Heart right ventricle (tissue), 16 donors: ENCODE data around the gene BRIP1. TPM values are rescaled to one million over a fixed set of nuclear protein-coding genes. Genes with fewer than 3 reads are reported as not detected.

ENCODE experiments used
- ATAC-seq, 8 donors: fragments of 200-7000 bp; cut with Tn5 transposase; one replicate each; pipeline ENCODE4 v1.9.1; 2020; ENCODE audit warnings: mild to moderate bottlenecking in 8 of 8, moderate library complexity in 8 of 8, moderate number of reproducible peaks in 1 of 8
- DNase-seq, 2 donors: peaks; one replicate each; pipeline ENCODE4 v3.0.0-alpha.2; 2020
- H3K27ac ChIP-seq, 10 donors: fragments of 200-600 bp; sonication (generic) in 2 of 10; one replicate each; pipeline versions ENCODE4 v1.5.0 to v1.8.0; 2020 to 2022; ENCODE audit warnings: mild to moderate bottlenecking in 3 of 10
- H3K27me3 ChIP-seq, 7 donors: fragments of 200-600 bp; one replicate each; pipeline ENCODE4 v1.8.0; 2021 to 2022; ENCODE audit warnings: mild to moderate bottlenecking in 2 of 7
- H3K36me3 ChIP-seq, 9 donors: fragments of 200-600 bp; sonication (generic) in 1 of 9; one replicate each; pipeline versions ENCODE4 v1.5.0 to v1.8.0; 2020 to 2022; ENCODE audit warnings: mild to moderate bottlenecking in 2 of 9
- H3K4me1 ChIP-seq, 9 donors: fragments of 200-600 bp; sonication (generic) in 1 of 9; one replicate each; pipeline versions ENCODE4 v1.5.0 to v1.8.0; 2020 to 2022; ENCODE audit warnings: mild to moderate bottlenecking in 4 of 9
- H3K4me3 ChIP-seq, 10 donors: fragments of 200-600 bp; sonication (generic) in 2 of 10; one replicate each; pipeline versions ENCODE4 v1.5.0 to v1.8.0; 2020 to 2022; ENCODE audit warnings: mild to moderate bottlenecking in 7 of 10, moderate library complexity in 2 of 10
- H3K9me3 ChIP-seq, 11 donors: fragments of 200-600 bp in 10 of 11; sonication (generic) in 2 of 11; one replicate each; pipeline versions ENCODE4 v1.5.0 to v1.8.0; 2013 to 2022; ENCODE audit warnings: mild to moderate bottlenecking in 2 of 11, control low read depth in 1 of 11, moderate library complexity in 1 of 11
- WGBS, 2 donors: extraction: QIAGEN DNeasy Blood & Tissue Kit; methylation state at CpG; one replicate each; pipeline ENCODE4 v1.1.7; 2013; ENCODE audit warnings: inconsistent platforms in 1 of 2; 5-methylcytosine and 5-hydroxymethylcytosine counted together
- intact Hi-C, 10 donors: fragments of 100-400 bp; cut with DNase I; formaldehyde crosslinking; loops; one replicate each; pipeline versions ENCODE4 v1.11.1 to v1.14.2; 2022
- polyA plus RNA-seq, 2 donors: library from polyadenylated mRNA; stranded (reverse); fragments of 200-250 nt; gene quantifications; one replicate each; pipeline ENCODE4 v1.2.3, GENCODE V29; 2013
- total RNA-seq, 10 donors: library from RNA; stranded (reverse); fragmentation: NEBNext Ultra II Directional in 3 of 10; extraction: Animal tissue kit (Norgen Biotek cat#: 25700) in 3 of 10; gene quantifications; one replicate each; pipeline versions ENCODE4 v1.2.1 to v1.2.4, GENCODE V29; 2021 to 2023
- TF ChIP-seq, protein P1 (sequence below), 9 donors: fragments of 200-600 bp; sonication (generic) in 2 of 9; IDR thresholded peaks; one replicate each; pipeline versions ENCODE4 v1.5.0 to v1.8.0; 2021 to 2022; ENCODE audit warnings: antibody characterized with exemption in 9 of 9, mild to moderate bottlenecking in 5 of 9, moderate library complexity in 1 of 9
- donor health status: Arrhythmogenic right ventricular cardiomyopathy.
- donor health status: ischemic (EF 13 %, LVEDD 7.1; RV severe dilation, severe dysfunction).
- donor health status: healthy with polysubstance abuse.
- donor health status: DM: no; HTN: yes; CAD: no.
- donor health status: DM: no; HTN: no; CAD: no.
- donor health status: ischemic (EF 25% LVEDD 6.9; RV normal size, moderate dysfunction).
- donor health status: ischemic (EF 25% LVEDD 5.7; RV mildly dilated, moderate dysfunction).
- donor health status: healthy.
- donor health status: DM: yes; HTN: yes; CAD: no.
- donor health status: Ischemic cardiomyopathy.
- donor health status: ischemic (EF 35%, LVEDD 5.7; RV mildly dilated, moderate dysfunction).
- donor health status: nonischemic (EF 11% LVEDD 7.7; RV severe dilation, severe dysfunction).
- donor health status: DM: yes; HTN: yes; CAD: no.
- donor health status: PGD.
- donor health status: ischemic (EF 29% LVEDD 5.4; RV normal size, mild dysfunction).
- donor health status: nonischemic (EF 23%, LVEDD 6.1; RV moderate dilation, normal function).

Gene BRIP1
- total and polyA plus RNA-seq, 12 donors = 0.03 to 2.1 (median 0.22) TPM; not detected in 1

DNA sequence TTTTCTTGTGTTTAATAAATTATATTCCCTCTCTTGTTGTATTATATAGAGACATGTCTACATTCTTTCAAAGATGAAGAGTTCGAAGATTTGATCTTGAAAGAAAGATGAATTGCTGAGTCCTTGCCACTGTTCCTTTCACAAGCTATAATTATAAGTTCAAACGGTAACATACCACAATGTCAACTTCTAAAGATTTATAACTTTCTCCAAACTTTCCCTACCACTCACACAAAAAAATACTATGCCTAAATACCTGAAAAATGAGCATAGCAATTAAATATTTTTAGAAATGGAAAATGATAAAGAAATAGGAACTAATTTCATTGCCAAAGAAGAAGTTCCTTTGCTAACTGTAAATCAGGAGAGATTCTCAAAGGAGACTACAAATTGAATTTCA lies 50.6 kb downstream of the BRIP1 start:
- Histone ChIP-seq H3K4me3 (no peak overlapping the region), H3K9me3 (no peaks in the 10 kb centered on the region), H3K4me1 (peaks cover 0 to 17% (median 0%) of the 10 kb centered on the region in 9 donors), H3K27ac (no peak overlapping the region), H3K27me3 (no peaks in the 10 kb centered on the region), H3K36me3 (no peaks in the 10 kb centered on the region)
- DNase-seq (no peak), ATAC-seq (no peak)
- intact Hi-C loops = no loop called here
- TF ChIP-seq, protein P1, sequence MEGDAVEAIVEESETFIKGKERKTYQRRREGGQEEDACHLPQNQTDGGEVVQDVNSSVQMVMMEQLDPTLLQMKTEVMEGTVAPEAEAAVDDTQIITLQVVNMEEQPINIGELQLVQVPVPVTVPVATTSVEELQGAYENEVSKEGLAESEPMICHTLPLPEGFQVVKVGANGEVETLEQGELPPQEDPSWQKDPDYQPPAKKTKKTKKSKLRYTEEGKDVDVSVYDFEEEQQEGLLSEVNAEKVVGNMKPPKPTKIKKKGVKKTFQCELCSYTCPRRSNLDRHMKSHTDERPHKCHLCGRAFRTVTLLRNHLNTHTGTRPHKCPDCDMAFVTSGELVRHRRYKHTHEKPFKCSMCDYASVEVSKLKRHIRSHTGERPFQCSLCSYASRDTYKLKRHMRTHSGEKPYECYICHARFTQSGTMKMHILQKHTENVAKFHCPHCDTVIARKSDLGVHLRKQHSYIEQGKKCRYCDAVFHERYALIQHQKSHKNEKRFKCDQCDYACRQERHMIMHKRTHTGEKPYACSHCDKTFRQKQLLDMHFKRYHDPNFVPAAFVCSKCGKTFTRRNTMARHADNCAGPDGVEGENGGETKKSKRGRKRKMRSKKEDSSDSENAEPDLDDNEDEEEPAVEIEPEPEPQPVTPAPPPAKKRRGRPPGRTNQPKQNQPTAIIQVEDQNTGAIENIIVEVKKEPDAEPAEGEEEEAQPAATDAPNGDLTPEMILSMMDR (IDR thresholded peaks at IDR 0.05) = no peak
- 84 to 93% methylated on average over 2 of the region's 2 CpGs for WGBS, 2 donors

DNA sequence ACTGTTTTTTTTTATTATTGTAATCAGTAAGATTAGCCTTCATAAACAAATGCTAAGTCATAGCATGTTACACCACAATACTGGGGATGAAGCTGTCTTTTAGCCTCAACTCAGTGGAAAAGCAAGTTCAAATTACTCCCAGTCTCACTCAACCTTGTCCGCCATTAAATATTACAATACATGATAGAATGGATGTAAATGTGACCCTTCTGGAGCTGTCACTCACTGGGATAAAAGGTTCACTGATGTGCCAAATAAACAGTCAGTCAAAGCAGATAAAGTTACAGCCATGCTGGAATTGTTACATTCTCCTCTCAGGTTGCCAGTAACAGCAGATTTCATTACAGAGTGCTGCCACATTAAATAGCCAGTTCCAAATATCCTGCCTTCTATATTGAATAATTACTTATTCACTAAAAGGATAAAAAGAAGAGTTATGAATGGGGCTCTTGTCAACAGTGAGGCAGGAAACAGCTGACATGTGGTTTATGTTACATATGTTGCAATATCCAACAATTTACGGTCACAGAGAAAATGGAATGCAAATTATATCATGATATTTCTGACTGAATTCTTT lies 53.4 kb downstream of the BRIP1 start:
- intact Hi-C loops = no loop called here
- H3K4me3 ChIP-seq = no peak overlapping the region
- no peaks in the 10 kb centered on the region for H3K27me3 ChIP-seq
- ATAC-seq = no peak
- no peak for DNase-seq
- no peaks in the 10 kb centered on the region for H3K9me3 ChIP-seq
- peaks cover 0 to 13% (median 0%) of the 10 kb centered on the region in 9 donors for H3K4me1 ChIP-seq
- TF ChIP-seq, protein P1 (IDR thresholded peaks at IDR 0.05) = no peak
- no peaks in the 10 kb centered on the region for H3K36me3 ChIP-seq
- no peak overlapping the region for H3K27ac ChIP-seq
- 55 to 89% methylated on average over 2 of the region's 2 CpGs for WGBS, 2 donors

DNA sequence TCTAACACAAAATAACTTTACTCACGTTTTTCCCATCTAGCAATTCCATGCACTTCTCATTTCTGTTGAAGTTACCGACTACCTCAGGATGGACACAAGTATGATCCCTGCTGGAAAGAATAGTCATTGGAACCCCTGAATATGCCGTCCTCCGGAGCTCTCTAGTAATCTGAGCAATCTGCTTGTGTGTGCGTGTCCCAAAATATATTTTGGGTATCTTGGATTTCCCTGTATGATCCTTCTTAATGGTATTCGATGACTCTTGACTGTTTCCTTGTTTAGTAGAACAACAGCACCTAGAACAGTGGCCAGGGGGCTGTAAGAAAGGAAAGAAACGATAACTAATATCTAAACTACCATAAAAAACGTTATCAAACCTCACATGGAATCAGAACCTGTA lies 54.9 kb downstream of the BRIP1 start:
- no peaks in the 10 kb centered on the region for H3K27me3 ChIP-seq
- H3K4me3 ChIP-seq = no peak overlapping the region

DNA sequence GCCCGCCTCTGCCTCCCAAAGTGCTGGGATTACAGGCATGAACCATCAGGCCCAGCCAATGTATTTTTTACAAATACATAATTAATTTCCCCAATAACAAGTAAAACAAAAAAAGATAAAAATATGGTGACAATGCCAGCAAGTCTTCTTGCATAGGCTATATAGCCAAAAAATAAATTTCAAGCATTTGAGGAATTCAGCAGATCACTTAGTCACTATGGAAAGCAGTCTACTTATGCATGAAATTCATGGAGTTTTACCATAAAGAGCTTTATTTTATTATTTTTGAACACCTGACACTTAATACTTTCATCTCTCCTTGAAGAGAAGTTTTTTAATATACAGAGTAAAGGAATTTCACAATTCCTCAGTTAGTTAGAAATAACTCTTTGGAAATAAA lies 56.4 kb downstream of the BRIP1 start:
- Histone ChIP-seq H3K4me3 (no peak overlapping the region), H3K4me1 (peaks cover 0 to 13% (median 0%) of the 10 kb centered on the region in 9 donors), H3K27ac (no peak overlapping the region), H3K36me3 (no peaks in the 10 kb centered on the region), H3K9me3 (no peaks in the 10 kb centered on the region), H3K27me3 (no peaks in the 10 kb centered on the region)
- TF ChIP-seq, protein P1 (IDR thresholded peaks at IDR 0.05) = no peak
- 100% methylated on average over 1 of the region's 1 CpG for WGBS, 2 donors
- DNase-seq (no peak), ATAC-seq (no peak)
- intact Hi-C loops = no loop called here

More for the DNA sequence above, 54.9 kb downstream of the BRIP1 start:
- DNase-seq (no peak), ATAC-seq (no peak)
- H3K4me1 ChIP-seq = peaks cover 0 to 13% (median 0%) of the 10 kb centered on the region in 9 donors
- intact Hi-C loops = no loop called here
- 96 to 97% methylated on average over 8 of the region's 8 CpGs for WGBS, 2 donors
- H3K36me3 ChIP-seq = no peaks in the 10 kb centered on the region
- TF ChIP-seq, protein P1 (IDR thresholded peaks at IDR 0.05) = no peak
- H3K27ac ChIP-seq = no peak overlapping the region
- no peaks in the 10 kb centered on the region for H3K9me3 ChIP-seq
